ENCODE measurements around the gene NOL3. TPM values are rescaled to one million over a fixed set of nuclear protein-coding genes. Genes with fewer than 3 reads are reported as not detected.

The NOL3 gene
- total and polyA plus RNA-seq, 2 of the 13 experiments (the other 11 are each of a cell fraction or from before 2014, with no cell fraction given) = 5.7 to 20.5 TPM

DNA sequence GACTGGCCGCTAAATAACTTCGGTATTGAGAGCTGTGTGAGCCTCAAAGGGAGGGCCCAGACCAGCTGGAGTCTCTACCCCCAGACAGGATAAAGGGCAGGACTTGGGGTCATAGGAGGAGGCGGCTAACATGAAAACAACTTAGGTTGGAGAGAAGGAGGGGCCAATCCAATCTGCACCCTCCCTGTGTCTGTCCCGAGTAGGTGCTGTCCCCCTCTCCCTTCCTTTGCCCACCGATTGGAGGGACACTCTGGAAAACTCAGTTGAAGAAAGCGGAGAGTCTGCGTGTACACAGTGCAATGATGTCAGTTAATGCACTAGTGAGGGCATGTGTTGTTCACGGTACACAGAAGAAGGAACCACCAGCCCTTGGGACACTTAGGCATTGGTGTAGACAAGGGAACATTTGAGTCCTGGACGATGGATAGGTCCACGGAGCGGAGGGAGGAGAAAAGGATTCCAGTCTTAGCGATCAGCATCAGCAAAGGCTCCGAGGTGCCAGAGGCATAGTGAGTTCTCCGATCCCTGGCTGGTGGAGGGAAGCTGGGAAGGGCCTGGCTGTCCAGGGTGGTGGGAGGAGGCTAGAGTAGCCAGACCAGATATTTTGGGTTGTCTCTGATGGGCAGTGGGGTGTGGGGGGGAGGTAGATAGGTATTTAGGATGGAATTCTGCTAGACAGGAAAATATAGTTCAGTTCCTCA, 761 bp downstream of the NOL3 start (continued):
- no peak for TF ChIP-seq MLXIP (CRISPR knock-in tag; IDR thresholded peaks at IDR 0.05; ENCODE audit: borderline replicate concordance)
- no peak; the same call in 1 of the 2 replicates for TF ChIP-seq ZKSCAN8 (CRISPR knock-in tag; IDR thresholded peaks at IDR 0.05; ENCODE audit: borderline replicate concordance)
- TF ChIP-seq RFX1 (IDR thresholded peaks at IDR 0.05) = no peak
- peak in 1 of 2 experiments; percentile 23; a peak in 1 of 4 replicates for TF ChIP-seq POLR2A (IDR thresholded peaks at IDR 0.05; ENCODE audit: insufficient read depth in 1 of 2, low read depth in 2 of 2, low read length in 2 of 2)
- no peak; the same call in 1 of the 2 replicates for TF ChIP-seq ZNF550 (CRISPR knock-in tag; IDR thresholded peaks at IDR 0.05; ENCODE audit: borderline replicate concordance)
- 0 out of 2 replicates have a peak, but pooled peaks have one; percentile 75 for TF ChIP-seq ZNF556 (CRISPR knock-in tag; IDR thresholded peaks at IDR 0.05; ENCODE audit: borderline replicate concordance)
- TF ChIP-seq, protein P1, sequence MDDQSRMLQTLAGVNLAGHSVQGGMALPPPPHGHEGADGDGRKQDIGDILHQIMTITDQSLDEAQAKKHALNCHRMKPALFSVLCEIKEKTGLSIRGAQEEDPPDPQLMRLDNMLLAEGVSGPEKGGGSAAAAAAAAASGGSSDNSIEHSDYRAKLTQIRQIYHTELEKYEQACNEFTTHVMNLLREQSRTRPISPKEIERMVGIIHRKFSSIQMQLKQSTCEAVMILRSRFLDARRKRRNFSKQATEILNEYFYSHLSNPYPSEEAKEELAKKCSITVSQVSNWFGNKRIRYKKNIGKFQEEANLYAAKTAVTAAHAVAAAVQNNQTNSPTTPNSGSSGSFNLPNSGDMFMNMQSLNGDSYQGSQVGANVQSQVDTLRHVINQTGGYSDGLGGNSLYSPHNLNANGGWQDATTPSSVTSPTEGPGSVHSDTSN (CRISPR knock-in tag; IDR thresholded peaks at IDR 0.05; ENCODE audit: borderline replicate concordance) = no peak
- TF ChIP-seq SMC3 (IDR thresholded peaks at IDR 0.05; ENCODE audit: low read length) = no peak
- TF ChIP-seq ZNF607 (CRISPR knock-in tag; IDR thresholded peaks at IDR 0.05; ENCODE audit: borderline replicate concordance) = peak; percentile 61; the same call in 1 of the 2 replicates
- TF ChIP-seq, protein P2, sequence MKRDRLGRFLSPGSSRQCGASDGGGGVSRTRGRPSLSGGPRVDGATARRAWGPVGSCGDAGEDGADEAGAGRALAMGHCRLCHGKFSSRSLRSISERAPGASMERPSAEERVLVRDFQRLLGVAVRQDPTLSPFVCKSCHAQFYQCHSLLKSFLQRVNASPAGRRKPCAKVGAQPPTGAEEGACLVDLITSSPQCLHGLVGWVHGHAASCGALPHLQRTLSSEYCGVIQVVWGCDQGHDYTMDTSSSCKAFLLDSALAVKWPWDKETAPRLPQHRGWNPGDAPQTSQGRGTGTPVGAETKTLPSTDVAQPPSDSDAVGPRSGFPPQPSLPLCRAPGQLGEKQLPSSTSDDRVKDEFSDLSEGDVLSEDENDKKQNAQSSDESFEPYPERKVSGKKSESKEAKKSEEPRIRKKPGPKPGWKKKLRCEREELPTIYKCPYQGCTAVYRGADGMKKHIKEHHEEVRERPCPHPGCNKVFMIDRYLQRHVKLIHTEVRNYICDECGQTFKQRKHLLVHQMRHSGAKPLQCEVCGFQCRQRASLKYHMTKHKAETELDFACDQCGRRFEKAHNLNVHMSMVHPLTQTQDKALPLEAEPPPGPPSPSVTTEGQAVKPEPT (CRISPR knock-in tag; IDR thresholded peaks at IDR 0.05; ENCODE audit: low read depth) = peak; percentile 61; the same call in 1 of the 2 replicates
- no peak for TF ChIP-seq REPIN1 (CRISPR knock-in tag; IDR thresholded peaks at IDR 0.05; ENCODE audit: borderline replicate concordance, low read depth)
- TF ChIP-seq, protein P3, sequence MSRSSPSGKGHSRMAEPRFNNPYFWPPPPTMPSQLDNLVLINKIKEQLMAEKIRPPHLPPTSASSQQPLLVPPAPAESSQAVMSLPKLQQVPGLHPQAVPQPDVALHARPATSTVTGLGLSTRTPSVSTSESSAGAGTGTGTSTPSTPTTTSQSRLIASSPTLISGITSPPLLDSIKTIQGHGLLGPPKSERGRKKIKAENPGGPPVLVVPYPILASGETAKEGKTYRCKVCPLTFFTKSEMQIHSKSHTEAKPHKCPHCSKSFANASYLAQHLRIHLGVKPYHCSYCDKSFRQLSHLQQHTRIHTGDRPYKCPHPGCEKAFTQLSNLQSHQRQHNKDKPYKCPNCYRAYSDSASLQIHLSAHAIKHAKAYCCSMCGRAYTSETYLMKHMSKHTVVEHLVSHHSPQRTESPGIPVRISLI (CRISPR knock-in tag; IDR thresholded peaks at IDR 0.05; ENCODE audit: borderline replicate concordance) = peak; percentile 54; the same call in 1 of the 2 replicates
- TF ChIP-seq ZNF83 (CRISPR knock-in tag; IDR thresholded peaks at IDR 0.05; ENCODE audit: borderline replicate concordance) = no peak
- TF ChIP-seq PAX8 (CRISPR knock-in tag; IDR thresholded peaks at IDR 0.05; ENCODE audit: borderline replicate concordance) = no peak
- no peak for TF ChIP-seq RBAK (CRISPR knock-in tag; IDR thresholded peaks at IDR 0.05)
- no peak; the same call in 1 of the 2 replicates for TF ChIP-seq E2F2 (CRISPR knock-in tag; IDR thresholded peaks at IDR 0.05; ENCODE audit: borderline replicate concordance)
- TF ChIP-seq, protein P4, sequence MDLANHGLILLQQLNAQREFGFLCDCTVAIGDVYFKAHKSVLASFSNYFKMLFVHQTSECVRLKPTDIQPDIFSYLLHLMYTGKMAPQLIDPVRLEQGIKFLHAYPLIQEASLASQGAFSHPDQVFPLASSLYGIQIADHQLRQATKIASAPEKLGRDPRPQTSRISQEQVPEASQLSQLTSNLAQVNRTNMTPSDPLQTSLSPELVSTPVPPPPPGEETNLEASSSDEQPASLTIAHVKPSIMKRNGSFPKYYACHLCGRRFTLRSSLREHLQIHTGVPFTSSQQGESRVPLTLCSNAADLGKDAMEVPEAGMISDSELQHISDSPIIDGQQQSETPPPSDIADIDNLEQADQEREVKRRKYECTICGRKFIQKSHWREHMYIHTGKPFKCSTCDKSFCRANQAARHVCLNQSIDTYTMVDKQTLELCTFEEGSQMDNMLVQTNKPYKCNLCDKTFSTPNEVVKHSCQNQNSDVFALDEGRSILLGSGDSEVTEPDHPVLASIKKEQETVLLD (CRISPR knock-in tag; IDR thresholded peaks at IDR 0.05; ENCODE audit: low read depth) = 0 out of 2 replicates have a peak, but pooled peaks have one; percentile 19
- TF ChIP-seq MIER3 (CRISPR knock-in tag; IDR thresholded peaks at IDR 0.05; ENCODE audit: borderline replicate concordance) = peak; percentile 30; the same call in 1 of the 2 replicates
